ENCODE measurements around the gene PPP4R1.

DNA sequence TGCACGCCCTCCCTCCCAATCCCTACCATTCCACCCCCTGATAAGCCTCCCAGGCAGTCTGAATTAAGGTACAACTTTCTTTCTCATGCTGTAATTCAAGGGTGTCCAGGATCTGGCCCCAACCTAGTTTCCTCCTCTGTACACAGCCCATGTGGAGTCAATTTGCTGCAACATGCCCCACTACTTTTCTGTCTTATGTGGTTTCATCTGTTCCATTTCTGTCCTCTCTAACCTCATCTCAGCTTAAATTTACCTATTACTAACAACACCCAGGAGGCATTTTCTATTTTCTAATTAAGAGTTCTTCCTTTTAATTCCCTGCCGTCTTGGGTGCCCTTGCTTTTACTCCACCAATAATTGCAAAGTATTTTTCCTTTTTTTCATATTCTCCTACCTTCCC lies 10.0 kb downstream of the PPP4R1 start:
- no peak for TF ChIP-seq CTCF (IDR thresholded peaks at IDR 0.05; ENCODE audit: low read depth, low read length)
- TF ChIP-seq POLR2A (IDR thresholded peaks at IDR 0.05; ENCODE audit: extremely low read depth, insufficient read length), result no peak
- TF ChIP-seq, protein P1, sequence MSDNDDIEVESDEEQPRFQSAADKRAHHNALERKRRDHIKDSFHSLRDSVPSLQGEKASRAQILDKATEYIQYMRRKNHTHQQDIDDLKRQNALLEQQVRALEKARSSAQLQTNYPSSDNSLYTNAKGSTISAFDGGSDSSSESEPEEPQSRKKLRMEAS (IDR thresholded peaks at IDR 0.05; ENCODE audit: low read depth, low read length), result no peak

All from NB4 (cell line).